HTERT RPE-1 (cell line): ENCODE data around the gene CCDC191.

ENCODE experiments used
- in situ Hi-C: fragments of 300-500 bp; cut with MboI; formaldehyde crosslinking; loops from 4 replicates; pipeline ENCODE4 v1.14.3; 2020; ENCODE audit warnings: low sequenced_read_pairs

CCDC191 gene

GRCh38 chr3:113968986-113969385 lies 87.3 kb downstream of the CCDC191 start:
- in situ Hi-C loops = no loop called here

- in situ Hi-C loops = no loop called here
Measured at GRCh38 chr3:113966172-113966571, 90.2 kb downstream of the CCDC191 start.

- in situ Hi-C loops = no loop called here
Measured at GRCh38 chr3:113963879-113964278, 92.4 kb downstream of the CCDC191 start.

GRCh38 chr3:113954091-113954685 lies 102.1 kb downstream of the CCDC191 start:
- in situ Hi-C loops = no loop called here

GRCh38 chr3:113953677-113954076 lies 102.6 kb downstream of the CCDC191 start:
- in situ Hi-C loops = no loop called here

GRCh38 chr3:113952921-113953320 lies 103.4 kb downstream of the CCDC191 start:
- in situ Hi-C loops = no loop called here

- in situ Hi-C loops = no loop called here
Measured at GRCh38 chr3:113948015-113948917, 108.1 kb downstream of the CCDC191 start.

GRCh38 chr3:113947372-113948014 lies 108.8 kb downstream of the CCDC191 start, which contains the start of gene ZDHHC23:
Gene ZDHHC23, plus strand, starts transcription at chr3:113948013. Its CDS starts 790 bp downstream, at chr3:113948803.
- in situ Hi-C loops = no loop called here

GRCh38 chr3:113946831-113947230 lies 109.5 kb downstream of the CCDC191 start:
- in situ Hi-C loops = no loop called here

GRCh38 chr3:113927556-113927955 lies 128.8 kb downstream of the CCDC191 start:
- in situ Hi-C loops = no loop called here

GRCh38 chr3:113914646-113915045 lies 141.7 kb downstream of the CCDC191 start:
- in situ Hi-C loops = no loop called here
